Measurements from ENCODE around the gene STOX2.

DNA sequence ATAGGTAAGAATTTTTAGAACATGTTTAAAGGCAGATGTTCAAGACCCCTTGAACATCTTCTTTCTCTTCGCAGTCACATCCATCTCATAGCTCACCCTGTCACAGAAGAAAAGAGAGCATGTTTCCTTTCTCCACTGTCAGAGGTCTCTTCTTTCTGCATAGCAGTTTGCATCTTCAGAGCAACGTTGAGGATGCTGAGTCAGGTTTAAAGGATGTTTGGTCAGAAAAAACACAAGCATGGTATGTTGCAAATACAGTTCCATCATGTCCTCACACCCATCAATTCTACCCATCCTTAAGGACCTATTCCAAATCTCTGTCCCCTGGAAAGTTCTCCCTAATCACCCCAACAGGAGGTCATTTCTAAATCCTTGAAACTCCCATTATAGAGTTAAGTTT lies 84.8 kb downstream of the STOX2 start:
- no peak for TF ChIP-seq SIN3A (IDR thresholded peaks at IDR 0.05; ENCODE audit: borderline replicate concordance, insufficient read depth, low read length)
- TF ChIP-seq POLR2AphosphoS5 (IDR thresholded peaks at IDR 0.05; ENCODE audit: low read depth, low read length), result no peak
- no peak for TF ChIP-seq TAF1 (IDR thresholded peaks at IDR 0.05; ENCODE audit: borderline replicate concordance, insufficient read depth, low read length)
